Keratinocyte (primary cell): ENCODE data around the gene EIF2D. TPM values are rescaled to one million over a fixed set of nuclear protein-coding genes. Genes with fewer than 3 reads are reported as not detected.

Experiments
- DNase-seq: peaks from one replicate; pipeline ENCODE4 v3.0.0-alpha.2; 2011; ENCODE audit warnings: low read depth, missing footprints, low spot score
- FAIRE-seq: peaks from 2 replicates; lab custom pipeline; 2011; peaks lifted over from hg19 to GRCh38; lab: Jason Lieb, UNC
- H2AFZ ChIP-seq: 2 replicates; pipeline ENCODE4 v1.6.0; 2012; ENCODE audit warnings: low read length, control low read depth, inconsistent platforms; ENCODE audit not compliant: control insufficient read depth
- H3K27ac ChIP-seq: 2 replicates; pipeline ENCODE4 v1.5.1; 2011; ENCODE audit warnings: low read length; ENCODE audit not compliant: control insufficient read depth, insufficient read depth
- H3K27me3 ChIP-seq: 3 replicates; pipeline ENCODE4 v1.6.0; 2011; ENCODE audit warnings: low read length; ENCODE audit not compliant: control insufficient read depth, insufficient read depth; ENCODE audit errors: extremely low read depth
- H3K36me3 ChIP-seq, 2 experiments: 2 replicates in 1 of 2; 3 replicates in 1 of 2; pipeline ENCODE4 v1.5.1; 2011; ENCODE audit warnings: low read length in 2 of 2, mild to moderate bottlenecking in 1 of 2; ENCODE audit not compliant: control insufficient read depth in 2 of 2, insufficient read depth in 2 of 2; ENCODE audit errors: extremely low read depth in 1 of 2
- H3K4me1 ChIP-seq: 3 replicates; pipeline ENCODE4 v1.5.1; 2011; ENCODE audit warnings: low read length; ENCODE audit not compliant: control insufficient read depth, insufficient read depth; ENCODE audit errors: extremely low read depth
- H3K4me2 ChIP-seq: 3 replicates; pipeline ENCODE4 v1.6.0; 2011; ENCODE audit warnings: low read depth, low read length; ENCODE audit not compliant: control insufficient read depth, insufficient read depth; ENCODE audit errors: extremely low read depth
- H3K4me3 ChIP-seq, 3 experiments: fragments of 200-600 bp in 1 of 3; sonication (generic) in 1 of 3; 2 replicates in 2 of 3; 3 replicates in 1 of 3; pipeline ENCODE4 v1.5.1; 2011 to 2016; ENCODE audit warnings: low read length in 3 of 3, mild to moderate bottlenecking in 3 of 3, control low read depth in 2 of 3, inconsistent platforms in 1 of 3, low read depth in 1 of 3, mixed read lengths in 1 of 3, mixed run types in 1 of 3, moderate library complexity in 1 of 3; ENCODE audit not compliant: control insufficient read depth in 2 of 3, insufficient read depth in 2 of 3; ENCODE audit errors: extremely low read depth in 1 of 3
- H3K79me2 ChIP-seq: 2 replicates; pipeline ENCODE4 v1.6.0; 2012; ENCODE audit warnings: low read length; ENCODE audit not compliant: control insufficient read depth, insufficient read depth
- H3K9ac ChIP-seq: 3 replicates; pipeline ENCODE4 v1.6.0; 2011; ENCODE audit warnings: low read length; ENCODE audit not compliant: control insufficient read depth, insufficient read depth; ENCODE audit errors: extremely low read depth
- H3K9me1 ChIP-seq: 3 replicates; pipeline ENCODE4 v1.6.0; 2011; ENCODE audit warnings: low read length; ENCODE audit not compliant: control insufficient read depth, insufficient read depth; ENCODE audit errors: extremely low read depth
- H3K9me3 ChIP-seq: 2 replicates; pipeline ENCODE4 v1.5.1; 2012; ENCODE audit warnings: low read depth, low read length; ENCODE audit not compliant: control insufficient read depth
- H4K20me1 ChIP-seq: 3 replicates; pipeline ENCODE4 v1.6.0; 2011; ENCODE audit warnings: low read length; ENCODE audit not compliant: control insufficient read depth, insufficient read depth; ENCODE audit errors: extremely low read depth
- EZH2 ChIP-seq: IDR thresholded peaks from one replicate; pipeline ENCODE4 v1.6.1; 2012; ENCODE audit warnings: inconsistent platforms, mild to moderate bottlenecking, low read length, moderate library complexity
- dilution Hi-C: fragments of 300-500 bp; cut with MboI; formaldehyde crosslinking; loops from one replicate; pipeline ENCODE4 v1.7.0; 2020; ENCODE audit warnings: low sequenced_read_pairs; ENCODE audit not compliant: extremely low pct_ligation_motif_present
- polyA plus RNA-seq, 5 experiments: library from polyadenylated mRNA; depleted of rRNA in 3 of 5; stranded (reverse) in 3 of 5; stranded (forward) in 1 of 5; unstranded in 1 of 5; fragments of >200 nt; gene quantifications; 1 replicate in 1 of 5; 2 replicates in 3 of 5; 3 replicates in 1 of 5; pipeline versions ENCODE4 v1.2.1 to v1.2.3, GENCODE V29; 2011 to 2012; ENCODE audit warnings: missing spikeins in 2 of 5, low read depth in 1 of 5, low replicate concordance in 1 of 5
- TF ChIP-seq, protein P1 (sequence below), 3 experiments: IDR thresholded peaks in 1 of 3; conservative IDR thresholded peaks in 1 of 3; optimal IDR thresholded peaks in 1 of 3; 2 replicates in 2 of 3; 3 replicates in 1 of 3; pipeline versions ENCODE3 to v1.5.1; 2011; ENCODE audit warnings: low read length in 3 of 3, mild to moderate bottlenecking in 3 of 3, moderate library complexity in 2 of 3, control low read depth in 1 of 3, inconsistent platforms in 1 of 3; ENCODE audit not compliant: insufficient read depth in 2 of 3; ENCODE audit errors: extremely low read depth in 1 of 3

EIF2D gene
- polyA plus RNA-seq, 1 donor (not counting 4 experiments of a cell fraction or from before 2014, with no cell fraction given), result 60.6 TPM

DNA sequence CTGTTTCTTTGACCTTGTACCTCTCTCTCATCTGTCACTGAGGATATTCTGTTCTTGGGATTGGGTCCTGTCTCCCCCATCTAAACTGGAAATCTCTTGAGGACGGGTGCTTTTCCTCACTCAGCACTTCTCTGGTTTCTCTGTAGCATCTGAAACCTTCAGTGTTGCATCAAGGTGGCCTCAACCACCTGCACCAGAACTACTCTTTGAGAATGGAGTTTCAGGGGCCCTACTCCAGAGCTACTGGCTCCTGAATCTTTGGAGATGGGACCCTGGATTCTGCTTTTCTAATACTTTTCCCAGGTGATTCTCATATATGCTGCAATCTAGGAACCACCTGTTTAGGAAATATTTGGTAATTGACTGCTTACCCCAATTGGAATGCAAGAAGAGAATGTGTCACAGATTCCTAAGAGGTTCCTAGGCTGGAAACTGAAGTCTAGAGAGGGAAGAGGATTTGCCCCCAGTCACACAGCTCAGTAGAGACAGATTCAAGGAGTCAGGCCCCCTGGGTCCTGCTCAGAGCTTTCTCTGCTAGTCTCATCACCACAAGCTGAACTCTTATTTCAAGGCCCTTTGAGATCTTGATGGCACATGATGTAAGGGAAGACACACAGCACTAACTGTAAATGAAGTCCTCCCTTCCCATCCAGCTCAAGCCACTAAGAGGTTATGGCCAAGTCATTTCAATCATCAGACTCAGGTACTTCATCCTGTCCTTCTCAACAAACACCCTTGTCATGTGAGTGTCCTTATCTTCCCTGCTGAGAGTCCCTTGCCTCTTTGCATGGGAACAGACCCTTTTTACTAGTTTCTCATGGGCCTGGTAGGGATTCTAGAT, 48.7 kb downstream of the EIF2D start:
- Histone ChIP-seq H3K36me3 (no peaks in the 10 kb centered on the region), H3K9me3 (no peaks in the 10 kb centered on the region), H3K4me2 (no peak overlapping the region), H3K27ac (no peak overlapping the region), H3K79me2 (no peaks in the 10 kb centered on the region), H2AFZ (no peak overlapping the region), H3K4me3 (no peak overlapping the region), H3K9ac (no peak overlapping the region), H3K4me1 (peaks cover 3% of the 10 kb centered on the region), H3K9me1 (no peaks in the 10 kb centered on the region), H4K20me1 (no peaks in the 10 kb centered on the region), H3K27me3 (peaks cover 4% of the 10 kb centered on the region)
- no peak for TF ChIP-seq EZH2
- TF ChIP-seq, protein P1, sequence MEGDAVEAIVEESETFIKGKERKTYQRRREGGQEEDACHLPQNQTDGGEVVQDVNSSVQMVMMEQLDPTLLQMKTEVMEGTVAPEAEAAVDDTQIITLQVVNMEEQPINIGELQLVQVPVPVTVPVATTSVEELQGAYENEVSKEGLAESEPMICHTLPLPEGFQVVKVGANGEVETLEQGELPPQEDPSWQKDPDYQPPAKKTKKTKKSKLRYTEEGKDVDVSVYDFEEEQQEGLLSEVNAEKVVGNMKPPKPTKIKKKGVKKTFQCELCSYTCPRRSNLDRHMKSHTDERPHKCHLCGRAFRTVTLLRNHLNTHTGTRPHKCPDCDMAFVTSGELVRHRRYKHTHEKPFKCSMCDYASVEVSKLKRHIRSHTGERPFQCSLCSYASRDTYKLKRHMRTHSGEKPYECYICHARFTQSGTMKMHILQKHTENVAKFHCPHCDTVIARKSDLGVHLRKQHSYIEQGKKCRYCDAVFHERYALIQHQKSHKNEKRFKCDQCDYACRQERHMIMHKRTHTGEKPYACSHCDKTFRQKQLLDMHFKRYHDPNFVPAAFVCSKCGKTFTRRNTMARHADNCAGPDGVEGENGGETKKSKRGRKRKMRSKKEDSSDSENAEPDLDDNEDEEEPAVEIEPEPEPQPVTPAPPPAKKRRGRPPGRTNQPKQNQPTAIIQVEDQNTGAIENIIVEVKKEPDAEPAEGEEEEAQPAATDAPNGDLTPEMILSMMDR (optimal IDR thresholded peaks at IDR 0.05 in 1 of 3, IDR thresholded peaks at IDR 0.05 in 1 of 3, conservative IDR thresholded peaks at IDR 0.05 in 1 of 3; ENCODE audit: extremely low read depth in 1 of 3, insufficient read depth in 2 of 3, low read length in 3 of 3), result no peak
- DNase-seq, result no peak
- no peak for FAIRE-seq
- dilution Hi-C loops, result no loop called here

DNA sequence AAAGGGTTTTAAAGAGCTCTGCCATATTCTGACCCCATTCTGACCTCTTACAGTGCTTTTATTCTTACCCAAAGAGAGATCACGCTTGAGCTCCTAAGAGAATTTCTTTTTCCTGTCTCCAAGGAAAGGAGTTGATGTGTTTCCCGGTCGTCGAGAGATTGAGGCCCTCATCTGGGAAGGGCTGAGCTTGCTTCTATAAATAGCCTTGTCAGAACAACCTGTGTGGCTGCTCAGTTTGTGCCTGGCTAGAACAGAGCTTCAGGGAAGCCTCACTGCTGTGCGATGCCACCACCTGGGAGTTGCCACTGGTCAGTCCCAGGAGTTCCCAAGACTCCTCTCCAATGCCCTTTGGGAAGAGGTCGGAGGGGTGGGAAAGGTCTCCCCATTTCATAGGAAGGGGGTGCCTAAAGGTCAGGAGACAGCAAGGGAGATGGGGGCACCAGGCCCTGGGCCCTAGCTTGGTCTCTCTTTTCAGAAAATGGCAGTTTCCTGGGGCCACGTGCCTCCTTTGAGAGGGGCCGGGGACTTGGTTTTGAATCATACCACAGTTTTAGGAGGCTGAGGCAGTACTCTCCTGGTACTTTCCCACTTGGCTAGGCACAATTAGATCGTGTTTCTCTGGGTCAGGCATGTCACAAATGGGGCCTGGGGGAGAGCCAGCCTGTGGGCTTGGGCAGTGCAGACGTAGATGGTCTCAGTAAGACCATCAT, 52.1 kb downstream of the EIF2D start:
- Histone ChIP-seq H3K4me1 (peaks cover 13% of the 10 kb centered on the region), H3K9ac (no peak overlapping the region), H2AFZ (no peak overlapping the region), H3K36me3 (no peaks in the 10 kb centered on the region), H3K9me3 (no peaks in the 10 kb centered on the region), H3K9me1 (no peaks in the 10 kb centered on the region), H3K27ac (no peak overlapping the region), H3K4me2 (no peak overlapping the region), H3K4me3 (no peak overlapping the region), H3K79me2 (no peaks in the 10 kb centered on the region), H4K20me1 (no peaks in the 10 kb centered on the region), H3K27me3 (no peaks in the 10 kb centered on the region)
- TF ChIP-seq, protein P1 (optimal IDR thresholded peaks at IDR 0.05 in 1 of 3, IDR thresholded peaks at IDR 0.05 in 1 of 3, conservative IDR thresholded peaks at IDR 0.05 in 1 of 3; ENCODE audit: extremely low read depth in 1 of 3, insufficient read depth in 2 of 3, low read length in 3 of 3), result no peak
- no peak for TF ChIP-seq EZH2
- no peak for DNase-seq
- FAIRE-seq, result no peak
- dilution Hi-C loops, result no loop called here
